HFF-Myc (cell line): ENCODE results near the gene ITPRIPL2.

ENCODE experiments used
- DNase-seq: peaks from one replicate; pipeline ENCODE4 v3.0.0-alpha.2; 2011; ENCODE audit warnings: low read depth; ENCODE audit errors: extremely low read depth
- H3K4me3 ChIP-seq: replicated peaks from 2 replicates; pipeline ENCODE4 v1.5.1; 2011; ENCODE audit warnings: low read depth, mild to moderate bottlenecking, control low read depth, low read length
- CTCF ChIP-seq: IDR thresholded peaks from 2 replicates; pipeline ENCODE4 v1.5.1; 2012; ENCODE audit warnings: mild to moderate bottlenecking, low read depth, low read length, control low read depth; ENCODE audit errors: missing control alignments

The ITPRIPL2 gene

DNA sequence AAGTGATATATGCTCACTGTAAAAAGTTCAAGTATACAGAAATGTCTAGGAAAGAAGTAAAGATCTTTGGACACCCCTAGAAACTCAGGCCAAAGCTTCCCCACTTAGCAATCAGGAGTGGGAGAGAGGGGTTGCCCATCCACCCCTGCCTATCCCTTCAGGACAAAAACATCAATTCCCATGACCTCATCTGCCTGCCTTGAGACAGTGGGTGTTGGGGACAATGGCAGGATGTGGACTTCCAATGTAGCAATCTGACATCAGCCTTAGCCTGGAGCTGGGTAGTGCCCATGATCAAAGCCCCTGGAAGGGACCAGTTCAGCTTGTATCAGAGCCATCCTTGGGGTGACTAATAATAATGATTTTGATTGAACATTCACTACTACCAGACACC is 18.1 kb downstream of the ITPRIPL2 start:
- no peak for TF ChIP-seq CTCF
- H3K4me3 ChIP-seq: no peak overlapping the region
- no peak for DNase-seq

DNA sequence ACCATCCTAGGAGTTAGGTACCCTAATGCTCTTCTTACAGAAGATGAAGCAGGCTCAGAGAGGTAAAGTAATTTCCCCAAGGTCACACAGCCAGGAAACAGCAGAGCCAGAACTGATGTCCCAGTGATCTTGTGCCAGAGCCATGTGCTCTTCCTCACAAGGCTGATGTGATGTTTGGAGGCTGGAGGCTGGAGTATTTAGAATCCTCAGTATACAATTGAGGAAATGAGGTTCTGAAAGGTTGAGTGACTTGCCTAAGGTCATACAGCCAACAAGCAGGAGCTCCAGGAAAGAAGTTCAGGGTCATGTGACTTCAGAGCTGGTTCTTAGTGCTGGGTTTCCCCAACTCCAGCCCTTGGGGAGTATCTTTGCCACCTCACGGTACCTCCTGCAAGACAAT is 18.5 kb downstream of the ITPRIPL2 start:
- TF ChIP-seq CTCF: no peak
- DNase-seq: no peak
- no peak overlapping the region for H3K4me3 ChIP-seq

GRCh38 chr16:19132898-19133297 is 19.1 kb downstream of the ITPRIPL2 start:
- no peak for DNase-seq
- no peak for TF ChIP-seq CTCF

DNA sequence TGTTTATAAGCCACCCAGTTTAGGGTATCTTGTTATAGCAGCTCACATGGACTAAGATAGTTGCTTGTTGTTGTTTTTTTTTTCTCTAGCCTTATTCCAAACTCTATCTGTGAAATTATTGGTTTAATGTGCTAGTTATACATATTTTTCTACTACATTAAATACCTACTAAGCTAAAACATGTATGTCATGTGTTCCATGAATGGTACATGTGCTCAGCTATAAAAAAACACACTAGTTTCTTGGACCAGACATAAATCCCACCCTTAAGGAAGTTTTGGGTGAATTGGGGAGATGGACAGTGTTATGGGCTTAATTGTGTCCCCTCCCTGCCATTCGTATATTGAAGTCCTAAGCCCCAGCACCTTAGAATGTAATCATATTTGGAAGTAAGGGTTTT is 19.8 kb downstream of the ITPRIPL2 start:
- H3K4me3 ChIP-seq: no peak overlapping the region
- DNase-seq: no peak
- no peak for TF ChIP-seq CTCF

More at GRCh38 chr16:19132898-19133297, 19.1 kb downstream of the ITPRIPL2 start:
- H3K4me3 ChIP-seq: no peak overlapping the region

- H3K4me3 ChIP-seq: no peak overlapping the region
- no peak for TF ChIP-seq CTCF
- DNase-seq: no peak
Observed at GRCh38 chr16:19135201-19135842, 21.6 kb downstream of the ITPRIPL2 start.

GRCh38 chr16:19135896-19136438 is 22.2 kb downstream of the ITPRIPL2 start:
- H3K4me3 ChIP-seq: no peak overlapping the region
- TF ChIP-seq CTCF: no peak
- DNase-seq: no peak
